ENCODE results near the gene CIP2A. TPM values are rescaled to one million over a fixed set of nuclear protein-coding genes. Genes with fewer than 3 reads are reported as not detected.

Gene CIP2A
- total RNA-seq, 1 donor from 2014 or later, result 8.6 TPM

GRCh38 chr3:108566599-108566998, 22.6 kb downstream of the CIP2A start:
- Histone ChIP-seq H3K4me2 (ENCODE audit: low read length) (no peak overlapping the region), H3K4me1 (ENCODE audit: insufficient read depth, low read length) (no peaks in the 10 kb centered on the region), H4K20me1 (ENCODE audit: insufficient read depth, low read length) (no peaks in the 10 kb centered on the region), H3K9ac (ENCODE audit: low read length) (no peak overlapping the region), H3K27ac (ENCODE audit: low read depth, low read length) (no peak overlapping the region), H3K9me3 (ENCODE audit: insufficient read depth, low read depth, low read length) (no peaks in the 10 kb centered on the region), H3K79me2 (ENCODE audit: insufficient read depth, low read length) (no peaks in the 10 kb centered on the region), H2AFZ (ENCODE audit: low read depth, low read length) (no peak overlapping the region), H3K4me3 (ENCODE audit: insufficient read depth, low read depth, low read length) (no peak overlapping the region), H3K27me3 (ENCODE audit: insufficient read depth, low read length) (no peaks in the 10 kb centered on the region), H3K36me3 (ENCODE audit: insufficient read depth, low read length) (peaks cover 5% of the 10 kb centered on the region)
- TF ChIP-seq, protein P1, sequence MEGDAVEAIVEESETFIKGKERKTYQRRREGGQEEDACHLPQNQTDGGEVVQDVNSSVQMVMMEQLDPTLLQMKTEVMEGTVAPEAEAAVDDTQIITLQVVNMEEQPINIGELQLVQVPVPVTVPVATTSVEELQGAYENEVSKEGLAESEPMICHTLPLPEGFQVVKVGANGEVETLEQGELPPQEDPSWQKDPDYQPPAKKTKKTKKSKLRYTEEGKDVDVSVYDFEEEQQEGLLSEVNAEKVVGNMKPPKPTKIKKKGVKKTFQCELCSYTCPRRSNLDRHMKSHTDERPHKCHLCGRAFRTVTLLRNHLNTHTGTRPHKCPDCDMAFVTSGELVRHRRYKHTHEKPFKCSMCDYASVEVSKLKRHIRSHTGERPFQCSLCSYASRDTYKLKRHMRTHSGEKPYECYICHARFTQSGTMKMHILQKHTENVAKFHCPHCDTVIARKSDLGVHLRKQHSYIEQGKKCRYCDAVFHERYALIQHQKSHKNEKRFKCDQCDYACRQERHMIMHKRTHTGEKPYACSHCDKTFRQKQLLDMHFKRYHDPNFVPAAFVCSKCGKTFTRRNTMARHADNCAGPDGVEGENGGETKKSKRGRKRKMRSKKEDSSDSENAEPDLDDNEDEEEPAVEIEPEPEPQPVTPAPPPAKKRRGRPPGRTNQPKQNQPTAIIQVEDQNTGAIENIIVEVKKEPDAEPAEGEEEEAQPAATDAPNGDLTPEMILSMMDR (IDR thresholded peaks at IDR 0.05; ENCODE audit: insufficient read depth, low read depth, low read length), result no peak
- no peak for TF ChIP-seq EZH2 (IDR thresholded peaks at IDR 0.05; ENCODE audit: insufficient read depth, low read length)
- Mint-ChIP-seq H3K4me3 (ENCODE audit: unreplicated experiment) (no peak overlapping the region), H3K9me3 (ENCODE audit: unreplicated experiment) (no peaks in the 10 kb centered on the region), H3K27ac (ENCODE audit: unreplicated experiment) (no peak overlapping the region), H3K4me1 (ENCODE audit: low read depth, unreplicated experiment) (no peaks in the 10 kb centered on the region), H3K27me3 (ENCODE audit: low read depth, unreplicated experiment) (no peaks in the 10 kb centered on the region), H3K36me3 (ENCODE audit: low read depth, unreplicated experiment) (no peaks in the 10 kb centered on the region)
- FAIRE-seq (no peak), DNase-seq (ENCODE audit: low read depth) (no peak)

DNA sequence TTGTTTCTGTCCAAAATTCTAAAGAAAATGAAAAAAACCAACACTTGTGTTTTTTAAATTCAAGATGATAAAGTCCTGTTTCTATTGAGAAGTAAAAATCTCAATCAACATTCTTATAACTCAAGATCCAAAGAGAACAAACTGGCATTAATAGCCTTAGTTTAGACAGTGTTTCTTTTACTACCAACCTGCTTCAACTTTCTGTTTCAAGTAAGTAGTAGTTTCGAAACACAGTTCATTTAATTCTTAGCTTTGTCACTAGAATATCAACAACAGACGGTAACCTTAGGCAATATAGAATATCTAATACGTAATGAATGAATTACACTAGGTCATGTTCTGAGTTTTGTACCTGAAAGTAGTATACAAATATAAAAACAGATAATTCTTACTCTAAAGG, 23.7 kb downstream of the CIP2A start:
- FAIRE-seq, result no peak

GRCh38 chr3:108564564-108564963, 24.7 kb downstream of the CIP2A start:
- Mint-ChIP-seq H3K27me3 (ENCODE audit: low read depth, unreplicated experiment) (no peaks in the 10 kb centered on the region), H3K9me3 (ENCODE audit: unreplicated experiment) (no peaks in the 10 kb centered on the region), H3K4me1 (ENCODE audit: low read depth, unreplicated experiment) (no peaks in the 10 kb centered on the region), H3K4me3 (ENCODE audit: unreplicated experiment) (no peak overlapping the region), H3K36me3 (ENCODE audit: low read depth, unreplicated experiment) (no peaks in the 10 kb centered on the region), H3K27ac (ENCODE audit: unreplicated experiment) (no peak overlapping the region)
- Histone ChIP-seq H2AFZ (ENCODE audit: low read depth, low read length) (no peak overlapping the region), H3K4me3 (ENCODE audit: insufficient read depth, low read depth, low read length) (no peak overlapping the region), H3K27me3 (ENCODE audit: insufficient read depth, low read length) (no peaks in the 10 kb centered on the region), H3K27ac (ENCODE audit: low read depth, low read length) (no peak overlapping the region), H3K4me2 (ENCODE audit: low read length) (no peak overlapping the region), H3K79me2 (ENCODE audit: insufficient read depth, low read length) (no peaks in the 10 kb centered on the region), H3K4me1 (ENCODE audit: insufficient read depth, low read length) (no peaks in the 10 kb centered on the region), H3K36me3 (ENCODE audit: insufficient read depth, low read length) (peaks cover 22% of the 10 kb centered on the region), H4K20me1 (ENCODE audit: insufficient read depth, low read length) (no peaks in the 10 kb centered on the region), H3K9me3 (ENCODE audit: insufficient read depth, low read depth, low read length) (no peaks in the 10 kb centered on the region), H3K9ac (ENCODE audit: low read length) (no peak overlapping the region)
- no peak for TF ChIP-seq EZH2 (IDR thresholded peaks at IDR 0.05; ENCODE audit: insufficient read depth, low read length)
- TF ChIP-seq, protein P1 (IDR thresholded peaks at IDR 0.05; ENCODE audit: insufficient read depth, low read depth, low read length), result no peak
- no peak for DNase-seq (ENCODE audit: low read depth)
- FAIRE-seq, result no peak

More for the DNA sequence above, 23.7 kb downstream of the CIP2A start:
- H3K27me3 ChIP-seq (ENCODE audit: insufficient read depth, low read length), result no peaks in the 10 kb centered on the region
- H4K20me1 ChIP-seq (ENCODE audit: insufficient read depth, low read length), result no peaks in the 10 kb centered on the region
- no peaks in the 10 kb centered on the region for H3K4me1 ChIP-seq (ENCODE audit: insufficient read depth, low read length)
- H3K79me2 ChIP-seq (ENCODE audit: insufficient read depth, low read length), result no peaks in the 10 kb centered on the region
- DNase-seq (ENCODE audit: low read depth), result no peak
- no peaks in the 10 kb centered on the region for H3K4me1 Mint-ChIP-seq (ENCODE audit: low read depth, unreplicated experiment)
- H3K27ac Mint-ChIP-seq (ENCODE audit: unreplicated experiment), result no peak overlapping the region
- H3K4me2 ChIP-seq (ENCODE audit: low read length), result no peak overlapping the region
- H3K4me3 Mint-ChIP-seq (ENCODE audit: unreplicated experiment), result no peak overlapping the region
- TF ChIP-seq, protein P1 (IDR thresholded peaks at IDR 0.05; ENCODE audit: insufficient read depth, low read depth, low read length), result no peak
- TF ChIP-seq EZH2 (IDR thresholded peaks at IDR 0.05; ENCODE audit: insufficient read depth, low read length), result no peak
- H3K9ac ChIP-seq (ENCODE audit: low read length), result no peak overlapping the region
- H2AFZ ChIP-seq (ENCODE audit: low read depth, low read length), result no peak overlapping the region
- no peaks in the 10 kb centered on the region for H3K9me3 Mint-ChIP-seq (ENCODE audit: unreplicated experiment)
- no peak overlapping the region for H3K4me3 ChIP-seq (ENCODE audit: insufficient read depth, low read depth, low read length)
- no peaks in the 10 kb centered on the region for H3K9me3 ChIP-seq (ENCODE audit: insufficient read depth, low read depth, low read length)
- H3K27me3 Mint-ChIP-seq (ENCODE audit: low read depth, unreplicated experiment), result no peaks in the 10 kb centered on the region
- H3K27ac ChIP-seq (ENCODE audit: low read depth, low read length), result no peak overlapping the region
- H3K36me3 ChIP-seq (ENCODE audit: insufficient read depth, low read length), result peaks cover 16% of the 10 kb centered on the region
- no peaks in the 10 kb centered on the region for H3K36me3 Mint-ChIP-seq (ENCODE audit: low read depth, unreplicated experiment)

Measured in astrocyte (in vitro differentiated cells and primary cell).